GM23248 (cell line): Measurements from ENCODE around the gene PAFAH1B1. TPM values are rescaled to one million over a fixed set of nuclear protein-coding genes. Genes with fewer than 3 reads are reported as not detected.

Source experiments
- DNase-seq: peaks from one replicate; pipeline ENCODE4 v3.0.0-alpha.2; 2015
- H2AFZ ChIP-seq: fragments of 200-600 bp; sonication (generic); 2 replicates; pipeline ENCODE4 v1.6.1; 2016; ENCODE audit warnings: antibody characterized with exemption
- H3F3A ChIP-seq: fragments of 200-600 bp; sonication (generic); 2 replicates; pipeline ENCODE4 v1.6.1; 2016; ENCODE audit warnings: mild to moderate bottlenecking, antibody characterized with exemption, mixed run types; ENCODE audit not compliant: insufficient read depth
- H3K27ac ChIP-seq: fragments of 200-600 bp; sonication (generic); 2 replicates; pipeline ENCODE4 v1.5.1; 2016; ENCODE audit warnings: mild to moderate bottlenecking
- H3K27me3 ChIP-seq: fragments of 200-600 bp; sonication (generic); replicated peaks from 2 replicates; pipeline ENCODE4 v1.6.1; 2016; ENCODE audit warnings: mild to moderate bottlenecking; ENCODE audit not compliant: insufficient read depth
- H3K36me3 ChIP-seq: fragments of 200-600 bp; sonication (generic); 2 replicates; pipeline ENCODE4 v1.6.1; 2016; ENCODE audit warnings: low read depth, mild to moderate bottlenecking
- H3K4me1 ChIP-seq: fragments of 200-600 bp; sonication (generic); 2 replicates; pipeline ENCODE4 v1.6.1; 2016; ENCODE audit warnings: mild to moderate bottlenecking; ENCODE audit not compliant: insufficient read depth
- H3K4me2 ChIP-seq: fragments of 200-600 bp; sonication (generic); one replicate; pipeline ENCODE4 v1.6.1; 2016; ENCODE audit warnings: mild to moderate bottlenecking; ENCODE audit not compliant: unreplicated experiment
- H3K4me3 ChIP-seq: fragments of 200-600 bp; sonication (generic); 2 replicates; pipeline ENCODE4 v1.5.1; 2016; ENCODE audit warnings: mild to moderate bottlenecking
- H3K79me2 ChIP-seq: fragments of 200-600 bp; sonication (generic); 2 replicates; pipeline ENCODE4 v1.6.1; 2016; ENCODE audit warnings: mild to moderate bottlenecking; ENCODE audit not compliant: insufficient read depth
- H3K9ac ChIP-seq: fragments of 200-600 bp; sonication (generic); 2 replicates; pipeline ENCODE4 v1.6.1; 2016; ENCODE audit warnings: mild to moderate bottlenecking
- H3K9me2 ChIP-seq: fragments of 200-600 bp; sonication (generic); 2 replicates; pipeline ENCODE4 v1.6.1; 2016; ENCODE audit warnings: mixed run types, mild to moderate bottlenecking, moderate library complexity; ENCODE audit not compliant: insufficient read depth
- H3K9me3 ChIP-seq: fragments of 200-600 bp; sonication (generic); one replicate; pipeline ENCODE4 v1.6.1; 2017; ENCODE audit warnings: low read depth
- H4K20me1 ChIP-seq: fragments of 200-600 bp; sonication (generic); 2 replicates; pipeline ENCODE4 v1.6.0; 2016; ENCODE audit not compliant: insufficient read depth
- EZH2 ChIP-seq: fragments of 200-600 bp; sonication (generic); IDR thresholded peaks from 2 replicates; pipeline ENCODE4 v1.6.1; 2018; ENCODE audit warnings: antibody characterized with exemption, mild to moderate bottlenecking; ENCODE audit not compliant: insufficient read depth, poor library complexity, severe bottlenecking
- EZH2phosphoT487 ChIP-seq: fragments of 200-600 bp; sonication (generic); IDR thresholded peaks from 2 replicates; pipeline ENCODE4 v1.6.1; 2018; ENCODE audit warnings: antibody characterized with exemption, moderate library complexity, mild to moderate bottlenecking, low read depth; ENCODE audit not compliant: insufficient read depth
- WGBS, 2 experiments: methylation state at CpG; one replicate each; pipeline ENCODE4 v1.1.6; 2015 to 2017; ENCODE audit warnings: low lambda C conversion rate in 2 of 2, low coverage in 1 of 2; ENCODE audit errors: missing lambda C conversion rate in 2 of 2; 5-methylcytosine and 5-hydroxymethylcytosine counted together
- in situ Hi-C: fragments of 300-500 bp; cut with MboI; formaldehyde crosslinking; loops from 2 replicates; pipeline ENCODE4 v1.15.0; 2020
- microRNA-seq: library from miRNA; unstranded; fragments of <30 nt; microRNA quantifications from one replicate; pipeline ENCODE4, GENCODE V29; 2016; ENCODE audit warnings: borderline number of aligned reads
- polyA plus RNA-seq: library from polyadenylated mRNA; unstranded; fragments of >200 nt; fragmentation: Nextera tagmentation; extraction: Ambion mirVana; gene quantifications from 2 replicates; pipeline ENCODE4 v1.2.1, GENCODE V29; 2016
- small RNA-seq: library from RNA; depleted of rRNA; stranded (forward); fragments of <200 nt; gene quantifications from one replicate; pipeline ENCODE3, GENCODE V24; 2014; ENCODE audit warnings: low read depth, low replicate concordance
- total RNA-seq: library from RNA; depleted of rRNA; stranded (reverse); fragments of >200 nt; shearing (Covaris generic); gene quantifications from 2 replicates; pipeline ENCODE4 v1.2.3, GENCODE V29; 2014; rRNA removed

PAFAH1B1 gene
- total and polyA plus RNA-seq, 2 experiments from 2014 or later = 32.5 to 88.7 TPM

GRCh38 chr17:2731807-2732206 is 138.4 kb downstream of the PAFAH1B1 start:
- no peaks in the 10 kb centered on the region for H4K20me1 ChIP-seq
- no peak for DNase-seq
- H3K4me1 ChIP-seq = no peaks in the 10 kb centered on the region
- no peak for TF ChIP-seq EZH2phosphoT487
- no peak for TF ChIP-seq EZH2
- H3K27ac ChIP-seq = no peak overlapping the region
- no peaks in the 10 kb centered on the region for H3F3A ChIP-seq
- H3K4me3 ChIP-seq = no peak overlapping the region
- H2AFZ ChIP-seq = no peak overlapping the region
- no peaks in the 10 kb centered on the region for H3K9me2 ChIP-seq
- H3K79me2 ChIP-seq = no peaks in the 10 kb centered on the region
- H3K27me3 ChIP-seq = peaks cover 8% of the 10 kb centered on the region
- 73 to 75% methylated on average over 10 of the region's 10 CpGs for WGBS, 2 experiments
- H3K9me3 ChIP-seq = no peaks in the 10 kb centered on the region
- in situ Hi-C loops = no loop called here
- H3K4me2 ChIP-seq = no peak overlapping the region
- H3K36me3 ChIP-seq = no peaks in the 10 kb centered on the region
- H3K9ac ChIP-seq = no peak overlapping the region

GRCh38 chr17:2734939-2735338 is 141.5 kb downstream of the PAFAH1B1 start:
- H3K9me3 ChIP-seq = no peaks in the 10 kb centered on the region
- TF ChIP-seq EZH2phosphoT487 (no peak), EZH2 (no peak)
- no peaks in the 10 kb centered on the region for H3K9me2 ChIP-seq
- no peak overlapping the region for H3K4me3 ChIP-seq
- no peaks in the 10 kb centered on the region for H3K79me2 ChIP-seq
- DNase-seq = no peak
- in situ Hi-C loops = no loop called here
- no peaks in the 10 kb centered on the region for H3F3A ChIP-seq
- H3K27ac ChIP-seq = no peak overlapping the region
- no peak overlapping the region for H3K4me2 ChIP-seq
- 28 to 35% methylated on average over 10 of the region's 10 CpGs for WGBS, 2 experiments
- H3K27me3 ChIP-seq = peaks cover 8% of the 10 kb centered on the region
- H3K36me3 ChIP-seq = no peaks in the 10 kb centered on the region
- no peak overlapping the region for H2AFZ ChIP-seq
- H4K20me1 ChIP-seq = no peaks in the 10 kb centered on the region
- no peaks in the 10 kb centered on the region for H3K4me1 ChIP-seq
- no peak overlapping the region for H3K9ac ChIP-seq

Small RNAs within 50 kb of the gene (microRNA-seq; reads per million reads assigned to microRNA genes)
- not detected for gene MIR6776

Small RNAs within 50 kb of the gene (small RNA-seq; reads per million reads assigned to genes)
- gene MIR6776 (not detected), gene RN7SL608P (not detected)

Other genes with a start within 250 kb of the PAFAH1B1 start
- 3.7 and 6.2 TPM in 2 replicates for gene MNT, start 192.6 kb upstream of the PAFAH1B1 start, total RNA-seq
- 6.2 and 8.2 TPM in 2 replicates for gene MNT, start 192.6 kb upstream of the PAFAH1B1 start, polyA plus RNA-seq
- 9.7 and 12.0 TPM in 2 replicates for gene METTL16, start 81.8 kb upstream of the PAFAH1B1 start, total RNA-seq
- 13.0 and 14.4 TPM in 2 replicates for gene METTL16, start 81.8 kb upstream of the PAFAH1B1 start, polyA plus RNA-seq
- gene CLUH, start 118.1 kb downstream of the PAFAH1B1 start, total RNA-seq = 26.1 and 32.7 TPM in 2 replicates
- gene CLUH, start 118.1 kb downstream of the PAFAH1B1 start, polyA plus RNA-seq = 16.3 and 16.9 TPM in 2 replicates
- gene CCDC92B, start 156.0 kb downstream of the PAFAH1B1 start, total RNA-seq = not detected in 2 replicates
- gene CCDC92B, start 156.0 kb downstream of the PAFAH1B1 start, polyA plus RNA-seq = not detected in 2 replicates
- 2.0 and 3.8 TPM in 2 replicates for gene RAP1GAP2, start 202.8 kb downstream of the PAFAH1B1 start, total RNA-seq
- 0.74 and 0.99 TPM in 2 replicates for gene RAP1GAP2, start 202.8 kb downstream of the PAFAH1B1 start, polyA plus RNA-seq